ENCODE results near the gene RSBN1. TPM values are rescaled to one million over a fixed set of nuclear protein-coding genes. Genes with fewer than 3 reads are reported as not detected.

Gene RSBN1
- total RNA-seq, 4 donors from 2014 or later = 17.1 to 29.1 (median 22.2) TPM

DNA sequence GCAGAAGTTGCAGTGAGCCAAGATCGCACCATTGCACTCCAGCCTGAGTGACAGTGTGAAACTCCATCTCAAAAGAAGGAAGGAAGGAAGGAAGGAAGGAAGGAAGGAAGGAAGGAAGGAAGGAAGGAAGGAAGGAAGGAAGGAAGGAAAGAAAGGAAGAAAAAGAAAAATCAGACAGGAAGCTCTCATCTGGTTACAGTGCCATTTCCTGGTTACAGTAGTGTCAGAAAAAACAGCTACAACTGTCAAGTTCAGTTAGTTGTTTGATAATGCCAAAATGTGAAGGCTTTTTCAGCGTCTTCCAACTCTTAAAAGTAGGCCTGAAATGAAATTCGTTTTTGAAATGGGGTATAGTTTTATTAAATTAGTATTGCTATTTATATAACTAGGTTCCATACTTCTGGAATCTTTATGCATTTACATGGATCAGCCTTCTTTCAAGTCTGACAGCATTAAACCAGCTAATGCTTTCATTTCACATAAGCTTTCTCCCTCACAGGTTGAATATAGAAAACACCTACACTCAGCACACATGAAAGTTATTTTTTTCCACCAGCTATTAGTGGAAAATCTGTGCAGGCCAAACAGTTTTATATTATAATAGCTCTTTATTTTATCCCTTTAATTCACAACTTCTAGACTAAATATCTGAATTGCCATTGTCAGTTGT lies 38.0 kb upstream of the RSBN1 start:
- Histone ChIP-seq H3K27me3 (no peaks in the 10 kb centered on the region), H3K36me3 (no peaks in the 10 kb centered on the region), H3K4me3 (no peak overlapping the region), H3K4me1 (no peaks in the 10 kb centered on the region), H3K27ac (no peak overlapping the region), H3K9me3 (no peaks in the 10 kb centered on the region)
- WGBS = 78% methylated on average over 3 of the region's 3 CpGs
- no peak for DNase-seq (ENCODE audit: low spot score in 2 of 2)
- no peak for TF ChIP-seq POLR2AphosphoS5 (IDR thresholded peaks at IDR 0.05)
- TF ChIP-seq POLR2A (IDR thresholded peaks at IDR 0.05) = no peak
- TF ChIP-seq EP300 (IDR thresholded peaks at IDR 0.05) = no peak
- no peak for TF ChIP-seq CTCF (IDR thresholded peaks at IDR 0.05)

DNA sequence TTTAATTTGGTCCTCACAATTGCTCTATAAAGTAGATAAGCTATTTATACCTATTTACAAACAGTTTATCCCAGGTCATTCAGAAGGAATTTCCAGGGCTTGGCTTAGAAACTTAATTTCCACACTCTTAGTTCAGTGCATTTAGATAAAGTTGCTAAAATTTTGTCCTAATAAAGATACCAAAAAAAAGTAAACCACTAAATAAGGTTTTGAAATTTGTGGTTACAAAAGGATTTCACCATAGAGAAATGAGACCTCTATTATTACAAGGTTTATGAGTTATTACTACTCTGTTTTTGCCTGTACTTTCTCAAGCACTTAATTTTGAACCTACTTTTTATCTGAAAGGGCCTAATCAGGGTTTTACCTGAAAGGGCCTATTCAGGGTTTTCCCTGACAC lies 36.8 kb upstream of the RSBN1 start:
- TF ChIP-seq EP300 (IDR thresholded peaks at IDR 0.05) (no peak), POLR2A (IDR thresholded peaks at IDR 0.05) (no peak), POLR2AphosphoS5 (IDR thresholded peaks at IDR 0.05) (no peak), CTCF (IDR thresholded peaks at IDR 0.05) (no peak)
- no peak overlapping the region for H3K27ac ChIP-seq
- DNase-seq (ENCODE audit: low spot score in 2 of 2) = no peak
- H3K9me3 ChIP-seq = no peaks in the 10 kb centered on the region
- H3K4me3 ChIP-seq = no peak overlapping the region
- no peaks in the 10 kb centered on the region for H3K4me1 ChIP-seq
- no peaks in the 10 kb centered on the region for H3K36me3 ChIP-seq
- H3K27me3 ChIP-seq = no peaks in the 10 kb centered on the region

- 73% methylated on average over 2 of the region's 2 CpGs for WGBS
- H3K4me1 ChIP-seq = no peaks in the 10 kb centered on the region
- TF ChIP-seq POLR2A (IDR thresholded peaks at IDR 0.05) (no peak), EP300 (IDR thresholded peaks at IDR 0.05) (no peak), POLR2AphosphoS5 (IDR thresholded peaks at IDR 0.05) (no peak), CTCF (IDR thresholded peaks at IDR 0.05) (no peak)
- DNase-seq (ENCODE audit: low spot score in 2 of 2) = no peak
- H3K4me3 ChIP-seq = no peak overlapping the region
- no peaks in the 10 kb centered on the region for H3K9me3 ChIP-seq
- H3K27ac ChIP-seq = no peak overlapping the region
- no peaks in the 10 kb centered on the region for H3K27me3 ChIP-seq
- no peaks in the 10 kb centered on the region for H3K36me3 ChIP-seq
These were observed 34.2 kb upstream of the RSBN1 start for GRCh38 chr1:113846391-113847035.

DNA sequence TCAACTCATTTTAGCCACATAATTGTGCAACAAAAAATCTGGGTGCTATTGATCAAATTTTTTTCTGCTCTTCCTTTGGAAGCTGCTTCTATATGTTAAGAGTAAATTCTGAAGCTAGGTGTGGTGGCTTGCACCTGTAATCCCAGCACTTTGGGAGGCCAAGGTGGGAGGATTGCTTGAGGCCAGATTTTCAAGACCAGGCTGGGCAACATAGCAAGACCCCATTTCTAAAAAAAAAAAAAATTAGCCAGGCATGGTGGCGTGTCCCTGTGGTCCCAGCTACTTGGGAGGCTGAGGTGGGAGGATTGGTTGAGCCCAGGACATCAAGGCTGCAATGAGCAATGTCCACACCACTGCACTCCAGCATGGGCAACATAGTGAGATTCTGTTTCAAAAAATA lies 24.3 kb upstream of the RSBN1 start:
- no peak for DNase-seq (ENCODE audit: low spot score in 2 of 2)
- Histone ChIP-seq H3K4me1 (no peaks in the 10 kb centered on the region), H3K9me3 (no peaks in the 10 kb centered on the region), H3K27ac (no peak overlapping the region), H3K36me3 (no peaks in the 10 kb centered on the region), H3K27me3 (no peaks in the 10 kb centered on the region), H3K4me3 (no peak overlapping the region)
- TF ChIP-seq CTCF (IDR thresholded peaks at IDR 0.05) = no peak
- 100% methylated on average over 1 of the region's 1 CpG for WGBS

- peak; percentile 29 to 39 for TF ChIP-seq CTCF (IDR thresholded peaks at IDR 0.05)
- no peak for TF ChIP-seq POLR2A (IDR thresholded peaks at IDR 0.05)
- Histone ChIP-seq H3K4me1 (no peaks in the 10 kb centered on the region), H3K27ac (no peak overlapping the region), H3K27me3 (no peaks in the 10 kb centered on the region), H3K36me3 (no peaks in the 10 kb centered on the region), H3K4me3 (no peak overlapping the region), H3K9me3 (no peaks in the 10 kb centered on the region)
- DNase-seq (ENCODE audit: low spot score in 2 of 2) = no peak
- 13% methylated on average over 4 of the region's 4 CpGs for WGBS
These were observed 23.5 kb upstream of the RSBN1 start for GRCh38 chr1:113835686-113836290.
